Endothelial cell (in vitro differentiated cells): Measurements from ENCODE around the gene APC2. TPM values are rescaled to one million over a fixed set of nuclear protein-coding genes. Genes with fewer than 3 reads are reported as not detected.

Experiments used
- DNase-seq: peaks from one replicate; pipeline ENCODE4 v3.0.0; 2021; ENCODE audit warnings: low spot score
- H3K27ac Mint-ChIP-seq: one replicate; pipeline ENCODE4 v1.8.0; 2021; ENCODE audit warnings: mixed read lengths, inconsistent platforms; ENCODE audit not compliant: unreplicated experiment
- H3K27me3 Mint-ChIP-seq: one replicate; pipeline ENCODE4 v1.8.0; 2021; ENCODE audit warnings: mild to moderate bottlenecking, moderate library complexity, mixed read lengths, inconsistent platforms; ENCODE audit not compliant: unreplicated experiment
- H3K36me3 Mint-ChIP-seq: one replicate; pipeline ENCODE4 v1.8.0; 2021; ENCODE audit warnings: mild to moderate bottlenecking, low read depth, mixed read lengths, inconsistent platforms; ENCODE audit not compliant: unreplicated experiment
- H3K4me1 Mint-ChIP-seq: one replicate; pipeline ENCODE4 v1.8.0; 2021; ENCODE audit warnings: mild to moderate bottlenecking, mixed read lengths, inconsistent platforms; ENCODE audit not compliant: unreplicated experiment
- H3K4me3 Mint-ChIP-seq: one replicate; pipeline ENCODE4 v1.8.0; 2021; ENCODE audit warnings: mild to moderate bottlenecking, mixed read lengths, inconsistent platforms; ENCODE audit not compliant: unreplicated experiment
- H3K9me3 Mint-ChIP-seq: one replicate; pipeline ENCODE4 v1.8.0; 2021; ENCODE audit warnings: mixed read lengths, inconsistent platforms; ENCODE audit not compliant: unreplicated experiment
- total RNA-seq: library from RNA; stranded (reverse); fragmentation: NEBNext Ultra II Directional; extraction: Animal tissue kit (Norgen Biotek cat#: 25700); gene quantifications from one replicate; pipeline ENCODE4 v1.2.1, GENCODE V29; 2021; ENCODE audit not compliant: unreplicated experiment
- TF ChIP-seq, protein P1 (sequence below): fragments of 200-600 bp; sonication (generic); IDR thresholded peaks from one replicate; pipeline ENCODE4 v1.5.0; 2021; ENCODE audit warnings: antibody characterized with exemption; ENCODE audit not compliant: unreplicated experiment

Gene APC2
- total RNA-seq, 1 donor from 2014 or later = 1.9 TPM

DNA sequence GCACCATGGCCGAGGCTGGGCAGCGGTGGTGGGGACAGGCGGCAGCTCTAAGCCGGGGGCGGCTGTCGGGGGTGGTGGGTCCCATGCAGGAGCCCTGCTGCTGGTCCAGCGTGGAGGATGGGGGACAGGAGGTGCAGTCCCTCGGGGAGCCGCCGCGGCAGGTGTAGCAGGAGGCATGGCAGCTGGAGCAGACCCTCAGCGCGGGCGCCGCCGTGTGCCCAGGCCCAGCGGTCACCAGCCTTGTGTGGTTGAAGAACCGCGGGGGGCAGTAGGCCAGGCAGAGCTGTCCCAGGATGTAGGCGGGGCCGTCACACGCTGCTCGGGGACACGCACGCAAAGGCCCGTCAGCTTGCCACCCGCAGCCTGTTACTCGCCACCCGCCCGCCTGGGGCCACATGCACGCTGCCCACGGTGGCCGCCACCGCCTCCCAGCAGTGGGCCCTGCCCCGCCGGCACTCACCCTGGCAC, 32.0 kb downstream of the APC2 start:
- no peak overlapping the region for H3K27ac Mint-ChIP-seq
- H3K4me1 Mint-ChIP-seq = peaks cover 8% of the 10 kb centered on the region
- no peaks in the 10 kb centered on the region for H3K9me3 Mint-ChIP-seq
- TF ChIP-seq, protein P1, sequence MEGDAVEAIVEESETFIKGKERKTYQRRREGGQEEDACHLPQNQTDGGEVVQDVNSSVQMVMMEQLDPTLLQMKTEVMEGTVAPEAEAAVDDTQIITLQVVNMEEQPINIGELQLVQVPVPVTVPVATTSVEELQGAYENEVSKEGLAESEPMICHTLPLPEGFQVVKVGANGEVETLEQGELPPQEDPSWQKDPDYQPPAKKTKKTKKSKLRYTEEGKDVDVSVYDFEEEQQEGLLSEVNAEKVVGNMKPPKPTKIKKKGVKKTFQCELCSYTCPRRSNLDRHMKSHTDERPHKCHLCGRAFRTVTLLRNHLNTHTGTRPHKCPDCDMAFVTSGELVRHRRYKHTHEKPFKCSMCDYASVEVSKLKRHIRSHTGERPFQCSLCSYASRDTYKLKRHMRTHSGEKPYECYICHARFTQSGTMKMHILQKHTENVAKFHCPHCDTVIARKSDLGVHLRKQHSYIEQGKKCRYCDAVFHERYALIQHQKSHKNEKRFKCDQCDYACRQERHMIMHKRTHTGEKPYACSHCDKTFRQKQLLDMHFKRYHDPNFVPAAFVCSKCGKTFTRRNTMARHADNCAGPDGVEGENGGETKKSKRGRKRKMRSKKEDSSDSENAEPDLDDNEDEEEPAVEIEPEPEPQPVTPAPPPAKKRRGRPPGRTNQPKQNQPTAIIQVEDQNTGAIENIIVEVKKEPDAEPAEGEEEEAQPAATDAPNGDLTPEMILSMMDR = no peak
- H3K27me3 Mint-ChIP-seq = peaks cover 5% of the 10 kb centered on the region
- DNase-seq = no peak
- H3K36me3 Mint-ChIP-seq = peaks cover 10% of the 10 kb centered on the region
- H3K4me3 Mint-ChIP-seq = no peak overlapping the region

DNA sequence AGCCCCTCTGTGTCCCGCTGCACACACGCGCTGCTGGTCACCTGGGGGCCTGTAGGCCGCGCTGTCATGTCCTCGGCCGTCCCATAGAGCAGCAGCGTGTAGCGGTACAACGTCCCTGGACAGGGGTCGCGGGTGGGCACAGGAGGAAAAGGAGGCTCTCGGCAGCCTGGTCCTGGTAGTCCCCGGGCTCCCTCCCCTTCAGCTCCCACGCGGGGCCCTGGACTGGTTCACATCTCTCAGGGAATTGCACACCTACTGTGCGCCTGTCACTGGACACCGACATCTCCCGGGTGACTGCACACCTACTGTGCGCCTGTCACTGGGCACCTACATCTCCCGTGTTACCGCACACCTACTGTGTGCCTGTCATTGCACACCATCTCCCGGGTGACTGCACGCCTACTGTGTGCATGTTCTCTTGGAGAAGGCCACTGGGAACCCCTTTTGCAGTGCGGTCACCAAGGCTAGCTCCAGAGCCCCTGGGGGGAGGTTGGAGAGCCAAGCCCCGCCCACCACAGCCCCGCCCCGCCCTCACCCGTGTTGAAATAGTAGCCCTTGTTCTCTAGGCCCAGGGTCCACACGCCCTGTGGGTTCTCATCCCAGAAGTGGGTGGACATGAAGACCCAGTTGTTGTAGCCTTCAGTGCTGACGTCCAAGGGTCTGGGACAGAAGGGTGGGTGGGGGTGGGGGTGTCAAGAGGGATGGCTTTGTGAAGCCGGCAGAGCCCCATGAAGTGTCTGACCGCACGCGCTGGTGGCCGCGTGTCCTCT, 32.6 kb downstream of the APC2 start:
- no peaks in the 10 kb centered on the region for H3K9me3 Mint-ChIP-seq
- TF ChIP-seq, protein P1 = no peak
- H3K4me1 Mint-ChIP-seq = peaks cover 8% of the 10 kb centered on the region
- peaks cover 5% of the 10 kb centered on the region for H3K27me3 Mint-ChIP-seq
- H3K36me3 Mint-ChIP-seq = peaks cover 6% of the 10 kb centered on the region
- no peak for DNase-seq
- no peak overlapping the region for H3K4me3 Mint-ChIP-seq
- H3K27ac Mint-ChIP-seq = no peak overlapping the region

DNA sequence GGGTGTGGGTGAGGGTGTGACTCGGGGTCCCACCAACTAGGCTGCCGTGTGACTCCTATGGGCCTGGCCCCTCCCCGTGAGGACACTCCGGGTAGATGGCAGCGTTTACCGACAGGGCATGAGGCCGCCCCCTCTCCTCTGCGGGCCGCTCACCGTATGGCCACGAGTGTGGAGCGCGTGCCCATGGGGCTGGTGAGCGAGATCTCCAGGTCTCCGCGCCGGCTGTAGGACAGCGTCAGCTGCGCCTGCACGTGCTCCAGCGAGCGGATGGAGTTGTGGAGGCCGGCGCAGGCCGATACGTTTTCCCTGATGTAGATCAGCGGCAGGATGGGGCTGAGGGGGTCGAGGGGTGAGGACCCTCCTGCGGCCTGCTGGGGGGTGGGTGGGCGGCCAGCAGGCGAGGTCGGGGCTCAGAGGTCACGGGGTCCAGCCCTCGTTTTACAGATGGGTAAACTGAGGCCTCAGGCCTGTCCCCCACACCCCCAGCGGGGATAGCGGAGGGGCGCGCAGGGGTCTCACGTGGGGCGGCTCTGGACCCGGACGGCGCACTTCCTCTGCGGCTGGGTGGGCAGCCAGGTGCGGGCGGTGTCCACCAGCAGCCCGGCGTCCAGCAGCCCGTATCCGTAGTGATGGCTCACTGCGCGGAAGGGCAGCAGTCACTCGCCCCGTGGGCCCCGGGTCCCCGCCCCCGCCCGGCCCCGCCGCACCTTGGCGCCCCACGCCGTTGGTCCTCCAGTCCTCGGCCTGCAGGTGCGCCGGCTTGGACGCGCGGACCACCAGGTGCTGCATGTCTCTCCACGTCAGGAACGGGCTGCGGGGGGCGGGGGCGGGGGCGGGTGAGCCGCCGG, 33.4 kb downstream of the APC2 start:
- H3K4me3 Mint-ChIP-seq = no peak overlapping the region
- no peak overlapping the region for H3K27ac Mint-ChIP-seq
- peaks cover 5% of the 10 kb centered on the region for H3K27me3 Mint-ChIP-seq
- TF ChIP-seq, protein P1 = no peak
- H3K4me1 Mint-ChIP-seq = peaks cover 8% of the 10 kb centered on the region
- no peak for DNase-seq
- peaks cover 5% of the 10 kb centered on the region for H3K36me3 Mint-ChIP-seq
- no peaks in the 10 kb centered on the region for H3K9me3 Mint-ChIP-seq

DNA sequence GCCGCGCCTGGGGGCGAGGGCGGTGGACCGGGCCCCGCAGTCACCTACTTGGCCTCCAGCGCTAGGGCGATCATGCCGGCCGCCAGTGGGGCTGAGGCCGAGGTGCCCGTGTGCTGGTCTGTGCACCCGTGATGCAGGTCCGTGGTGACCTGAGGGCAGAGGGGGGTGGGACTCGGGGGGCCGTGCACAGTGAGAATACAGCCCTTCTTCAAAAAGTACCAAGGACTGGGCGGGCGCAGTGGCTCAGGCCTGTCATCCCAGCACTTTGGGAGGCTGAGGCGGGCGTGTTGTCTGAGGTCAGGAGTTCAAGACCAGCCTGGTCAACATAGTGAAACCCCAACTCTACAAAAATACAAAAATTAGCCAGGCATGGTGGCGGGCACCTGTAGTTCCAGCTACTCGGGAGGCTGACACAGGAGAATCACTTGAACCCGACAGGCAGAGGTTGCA, 34.1 kb downstream of the APC2 start:
- peaks cover 8% of the 10 kb centered on the region for H3K4me1 Mint-ChIP-seq
- H3K27ac Mint-ChIP-seq = no peak overlapping the region
- TF ChIP-seq, protein P1 = no peak
- no peaks in the 10 kb centered on the region for H3K9me3 Mint-ChIP-seq
- H3K27me3 Mint-ChIP-seq = peaks cover 6% of the 10 kb centered on the region
- peaks cover 5% of the 10 kb centered on the region for H3K36me3 Mint-ChIP-seq
- no peak overlapping the region for H3K4me3 Mint-ChIP-seq
- no peak for DNase-seq
